Astrocyte (in vitro differentiated cells and primary cell): ENCODE data around the gene APP. TPM values are rescaled to one million over a fixed set of nuclear protein-coding genes. Genes with fewer than 3 reads are reported as not detected.

Experiments used
- DNase-seq: peaks from one replicate; pipeline ENCODE4 v3.0.0-alpha.2; 2010; ENCODE audit warnings: low read depth
- FAIRE-seq: peaks from 2 replicates; lab custom pipeline; 2011; peaks lifted over from hg19 to GRCh38; lab: Jason Lieb, UNC
- H2AFZ ChIP-seq: 2 replicates; pipeline ENCODE4 v1.6.0; 2012; ENCODE audit warnings: low read depth, low read length, inconsistent platforms
- H3K27ac ChIP-seq: 2 replicates; pipeline ENCODE4 v1.5.1; 2011; ENCODE audit warnings: low read depth, low read length, inconsistent platforms
- H3K27me3 ChIP-seq: 2 replicates; pipeline ENCODE4 v1.6.0; 2011; ENCODE audit warnings: low read length, inconsistent platforms; ENCODE audit not compliant: insufficient read depth
- H3K36me3 ChIP-seq: 2 replicates; pipeline ENCODE4 v1.5.1; 2011; ENCODE audit warnings: low read length, inconsistent platforms; ENCODE audit not compliant: insufficient read depth
- H3K4me1 ChIP-seq: 2 replicates; pipeline ENCODE4 v1.5.1; 2011; ENCODE audit warnings: low read length, inconsistent platforms; ENCODE audit not compliant: insufficient read depth
- H3K4me2 ChIP-seq: 2 replicates; pipeline ENCODE4 v1.6.0; 2012; ENCODE audit warnings: low read length, inconsistent platforms
- H3K4me3 ChIP-seq: 2 replicates; pipeline ENCODE4 v1.5.1; 2011; ENCODE audit warnings: low read depth, mild to moderate bottlenecking, low read length, inconsistent platforms; ENCODE audit not compliant: insufficient read depth
- H3K79me2 ChIP-seq: 2 replicates; pipeline ENCODE4 v1.6.0; 2012; ENCODE audit warnings: mild to moderate bottlenecking, low read length, inconsistent platforms; ENCODE audit not compliant: insufficient read depth
- H3K9ac ChIP-seq: 2 replicates; pipeline ENCODE4 v1.6.0; 2012; ENCODE audit warnings: mild to moderate bottlenecking, low read length, inconsistent platforms
- H3K9me3 ChIP-seq: 2 replicates; pipeline ENCODE4 v1.5.1; 2012; ENCODE audit warnings: low read depth, mild to moderate bottlenecking, low read length, inconsistent platforms; ENCODE audit not compliant: insufficient read depth
- H4K20me1 ChIP-seq: 2 replicates; pipeline ENCODE4 v1.6.0; 2012; ENCODE audit warnings: low read length, inconsistent platforms; ENCODE audit not compliant: insufficient read depth
- H3K27ac Mint-ChIP-seq: one replicate; pipeline ENCODE4 v1.8.0; 2021; ENCODE audit warnings: mild to moderate bottlenecking, mixed read lengths; ENCODE audit not compliant: unreplicated experiment
- H3K27me3 Mint-ChIP-seq: one replicate; pipeline ENCODE4 v1.8.0; 2021; ENCODE audit warnings: low read depth, mixed read lengths; ENCODE audit not compliant: unreplicated experiment
- H3K36me3 Mint-ChIP-seq: one replicate; pipeline ENCODE4 v1.8.0; 2021; ENCODE audit warnings: low read depth, mixed read lengths; ENCODE audit not compliant: unreplicated experiment
- H3K4me1 Mint-ChIP-seq: one replicate; pipeline ENCODE4 v1.8.0; 2021; ENCODE audit warnings: low read depth, mixed read lengths; ENCODE audit not compliant: unreplicated experiment
- H3K4me3 Mint-ChIP-seq: one replicate; pipeline ENCODE4 v1.8.0; 2021; ENCODE audit warnings: mild to moderate bottlenecking, moderate library complexity, mixed read lengths; ENCODE audit not compliant: unreplicated experiment
- H3K9me3 Mint-ChIP-seq: one replicate; pipeline ENCODE4 v1.8.0; 2021; ENCODE audit warnings: mild to moderate bottlenecking, mixed read lengths; ENCODE audit not compliant: unreplicated experiment
- EZH2 ChIP-seq: IDR thresholded peaks from 2 replicates; pipeline ENCODE4 v1.6.1; 2012; ENCODE audit warnings: mild to moderate bottlenecking, low read length, inconsistent platforms; ENCODE audit not compliant: insufficient read depth
- total RNA-seq: library from RNA; stranded (reverse); gene quantifications from 2 replicates; pipeline ENCODE4 v1.2.1, GENCODE V29; 2021
- TF ChIP-seq, protein P1 (sequence below): IDR thresholded peaks from 2 replicates; pipeline ENCODE4 v1.5.1; 2011; ENCODE audit warnings: low read depth, mild to moderate bottlenecking, inconsistent platforms, low read length, moderate library complexity; ENCODE audit not compliant: insufficient read depth

APP gene
- total RNA-seq, 1 donor from 2014 or later, result 823 TPM

DNA sequence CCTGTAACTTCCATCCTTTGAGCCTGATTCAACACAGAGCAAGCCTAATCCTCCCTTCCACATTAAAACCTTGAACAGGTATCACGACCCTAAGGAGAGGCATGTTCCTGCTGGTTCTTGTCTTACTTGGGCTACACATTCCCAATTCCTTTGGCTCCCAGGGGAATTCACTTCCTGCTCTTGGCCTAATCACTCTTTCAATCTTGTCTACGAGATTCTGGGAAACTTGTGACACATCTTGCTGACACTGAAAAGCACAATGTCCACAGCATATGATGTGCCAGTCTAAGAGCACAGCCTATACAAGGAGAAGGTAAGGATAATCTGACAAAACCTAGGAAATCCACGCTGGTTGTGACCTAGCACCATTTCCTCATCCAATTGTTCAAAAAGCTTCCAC, 271.9 kb downstream of the APP start:
- no peak for FAIRE-seq
- no peak overlapping the region for H3K9ac ChIP-seq
- H3K4me1 ChIP-seq, result no peaks in the 10 kb centered on the region
- Mint-ChIP-seq H3K27me3 (no peaks in the 10 kb centered on the region), H3K36me3 (peaks cover 30% of the 10 kb centered on the region), H3K9me3 (no peaks in the 10 kb centered on the region), H3K4me3 (no peak overlapping the region), H3K4me1 (peaks cover 11% of the 10 kb centered on the region), H3K27ac (no peak overlapping the region)
- no peak overlapping the region for H3K4me2 ChIP-seq
- H4K20me1 ChIP-seq, result no peaks in the 10 kb centered on the region
- DNase-seq, result no peak
- no peaks in the 10 kb centered on the region for H3K9me3 ChIP-seq
- no peak overlapping the region for H3K27ac ChIP-seq
- H3K27me3 ChIP-seq, result no peaks in the 10 kb centered on the region
- H3K36me3 ChIP-seq, result peaks cover 15% of the 10 kb centered on the region
- H3K79me2 ChIP-seq, result no peaks in the 10 kb centered on the region
- H2AFZ ChIP-seq, result no peak overlapping the region
- no peak overlapping the region for H3K4me3 ChIP-seq
- no peak for TF ChIP-seq EZH2
- TF ChIP-seq, protein P1, sequence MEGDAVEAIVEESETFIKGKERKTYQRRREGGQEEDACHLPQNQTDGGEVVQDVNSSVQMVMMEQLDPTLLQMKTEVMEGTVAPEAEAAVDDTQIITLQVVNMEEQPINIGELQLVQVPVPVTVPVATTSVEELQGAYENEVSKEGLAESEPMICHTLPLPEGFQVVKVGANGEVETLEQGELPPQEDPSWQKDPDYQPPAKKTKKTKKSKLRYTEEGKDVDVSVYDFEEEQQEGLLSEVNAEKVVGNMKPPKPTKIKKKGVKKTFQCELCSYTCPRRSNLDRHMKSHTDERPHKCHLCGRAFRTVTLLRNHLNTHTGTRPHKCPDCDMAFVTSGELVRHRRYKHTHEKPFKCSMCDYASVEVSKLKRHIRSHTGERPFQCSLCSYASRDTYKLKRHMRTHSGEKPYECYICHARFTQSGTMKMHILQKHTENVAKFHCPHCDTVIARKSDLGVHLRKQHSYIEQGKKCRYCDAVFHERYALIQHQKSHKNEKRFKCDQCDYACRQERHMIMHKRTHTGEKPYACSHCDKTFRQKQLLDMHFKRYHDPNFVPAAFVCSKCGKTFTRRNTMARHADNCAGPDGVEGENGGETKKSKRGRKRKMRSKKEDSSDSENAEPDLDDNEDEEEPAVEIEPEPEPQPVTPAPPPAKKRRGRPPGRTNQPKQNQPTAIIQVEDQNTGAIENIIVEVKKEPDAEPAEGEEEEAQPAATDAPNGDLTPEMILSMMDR, result no peak

DNA sequence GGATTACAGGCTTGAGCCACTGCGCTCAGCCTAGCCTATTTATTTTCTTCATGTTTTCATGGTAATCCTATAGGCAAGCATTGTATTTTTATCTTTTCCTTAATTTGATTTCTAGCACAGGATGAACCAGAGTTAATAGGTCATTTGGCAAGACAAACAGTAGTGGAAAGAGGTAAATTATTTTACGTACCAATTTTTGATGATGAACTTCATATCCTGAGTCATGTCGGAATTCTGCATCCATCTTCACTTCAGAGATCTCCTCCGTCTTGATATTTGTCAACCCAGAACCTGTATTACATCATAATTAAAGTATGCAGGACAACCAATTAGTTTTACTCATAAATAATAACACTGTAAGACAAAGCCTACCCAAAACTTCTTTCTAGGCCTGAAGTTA, 273.2 kb downstream of the APP start:
- H3K4me3 ChIP-seq, result no peak overlapping the region
- no peak overlapping the region for H3K4me3 Mint-ChIP-seq
- DNase-seq (no peak), FAIRE-seq (no peak)
- no peaks in the 10 kb centered on the region for H3K4me1 ChIP-seq
- H3K36me3 ChIP-seq, result peaks cover 12% of the 10 kb centered on the region
- peaks cover 4% of the 10 kb centered on the region for H3K9me3 Mint-ChIP-seq
- no peaks in the 10 kb centered on the region for H3K27me3 Mint-ChIP-seq
- H3K36me3 Mint-ChIP-seq, result peaks cover 36% of the 10 kb centered on the region
- peaks cover 11% of the 10 kb centered on the region for H3K4me1 Mint-ChIP-seq
- H3K79me2 ChIP-seq, result no peaks in the 10 kb centered on the region
- no peak overlapping the region for H3K9ac ChIP-seq
- no peak overlapping the region for H3K27ac Mint-ChIP-seq
- H2AFZ ChIP-seq, result no peak overlapping the region
- TF ChIP-seq EZH2, result no peak
- TF ChIP-seq, protein P1, result no peak
- no peaks in the 10 kb centered on the region for H4K20me1 ChIP-seq
- H3K4me2 ChIP-seq, result no peak overlapping the region
- no peak overlapping the region for H3K27ac ChIP-seq
- H3K9me3 ChIP-seq, result no peaks in the 10 kb centered on the region
- H3K27me3 ChIP-seq, result no peaks in the 10 kb centered on the region

DNA sequence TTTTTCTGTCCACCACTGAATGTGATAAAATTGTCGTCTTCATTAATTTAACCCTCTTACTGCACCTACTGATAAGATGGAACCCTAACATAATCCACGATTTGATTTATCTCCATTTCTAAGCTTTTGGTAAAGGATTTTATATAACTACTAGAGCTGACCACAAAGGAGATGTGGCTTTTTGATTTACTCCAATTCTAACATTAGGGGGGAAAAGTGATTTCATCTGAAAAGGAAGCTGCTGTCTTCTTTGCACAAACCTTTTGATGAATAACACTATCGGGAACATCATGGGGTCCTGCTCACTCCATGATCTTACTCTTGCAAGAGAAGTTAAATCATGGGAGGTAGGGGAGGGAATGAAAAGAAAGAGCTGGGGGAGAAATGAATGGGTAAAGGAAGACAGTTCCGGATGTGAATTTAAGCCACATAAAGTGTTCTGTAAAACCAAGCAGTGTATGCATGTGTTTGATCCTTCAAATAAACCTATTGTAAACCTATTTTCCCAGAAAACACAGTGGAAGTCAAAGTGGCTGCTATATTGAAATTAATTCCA, 274.0 kb downstream of the APP start:
- no peak overlapping the region for H3K4me2 ChIP-seq
- H3K36me3 ChIP-seq, result peaks cover 12% of the 10 kb centered on the region
- Mint-ChIP-seq H3K27ac (no peak overlapping the region), H3K9me3 (peaks cover 4% of the 10 kb centered on the region), H3K4me1 (peaks cover 8% of the 10 kb centered on the region), H3K4me3 (no peak overlapping the region), H3K27me3 (no peaks in the 10 kb centered on the region), H3K36me3 (peaks cover 33% of the 10 kb centered on the region)
- no peaks in the 10 kb centered on the region for H3K79me2 ChIP-seq
- no peak overlapping the region for H3K9ac ChIP-seq
- no peaks in the 10 kb centered on the region for H3K9me3 ChIP-seq
- H3K27me3 ChIP-seq, result no peaks in the 10 kb centered on the region
- no peaks in the 10 kb centered on the region for H3K4me1 ChIP-seq
- H3K4me3 ChIP-seq, result no peak overlapping the region
- DNase-seq (no peak), FAIRE-seq (no peak)
- TF ChIP-seq EZH2, result no peak
- TF ChIP-seq, protein P1, result no peak
- no peak overlapping the region for H3K27ac ChIP-seq
- no peak overlapping the region for H2AFZ ChIP-seq
- no peaks in the 10 kb centered on the region for H4K20me1 ChIP-seq
